Measurements from ENCODE around the gene AGAP1. TPM values are rescaled to one million over a fixed set of nuclear protein-coding genes. Genes with fewer than 3 reads are reported as not detected.
"Not testable (repeated sequence)": the region's sequence is repeated elsewhere in the genome, so short reads cannot be mapped to it uniquely, and the experiment has no call there.

AGAP1 gene
- total RNA-seq, 1 donor from 2014 or later: 13.5 TPM

DNA sequence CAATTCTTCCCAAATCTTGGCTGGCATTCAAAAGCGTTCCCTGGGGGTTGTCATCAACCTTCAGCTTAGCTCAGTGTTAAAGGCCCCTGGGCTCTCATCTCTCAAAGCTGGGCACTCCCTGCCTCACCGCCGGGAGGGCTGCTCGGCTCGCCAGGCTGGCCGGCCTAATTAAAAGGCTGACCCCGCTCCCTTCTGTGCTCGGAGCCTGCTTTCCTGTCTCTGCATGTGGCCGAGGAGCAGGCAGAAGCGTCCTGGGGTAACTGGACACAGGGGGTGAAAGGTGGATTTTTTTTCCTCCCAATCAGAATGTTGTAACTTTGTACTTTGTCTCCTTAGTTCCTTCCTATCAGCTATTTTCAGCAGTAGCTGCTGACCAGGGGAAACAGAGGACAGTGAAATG lies 443.2 kb downstream of the AGAP1 start:
- DNase-seq (ENCODE audit: low spot score): no peak

DNA sequence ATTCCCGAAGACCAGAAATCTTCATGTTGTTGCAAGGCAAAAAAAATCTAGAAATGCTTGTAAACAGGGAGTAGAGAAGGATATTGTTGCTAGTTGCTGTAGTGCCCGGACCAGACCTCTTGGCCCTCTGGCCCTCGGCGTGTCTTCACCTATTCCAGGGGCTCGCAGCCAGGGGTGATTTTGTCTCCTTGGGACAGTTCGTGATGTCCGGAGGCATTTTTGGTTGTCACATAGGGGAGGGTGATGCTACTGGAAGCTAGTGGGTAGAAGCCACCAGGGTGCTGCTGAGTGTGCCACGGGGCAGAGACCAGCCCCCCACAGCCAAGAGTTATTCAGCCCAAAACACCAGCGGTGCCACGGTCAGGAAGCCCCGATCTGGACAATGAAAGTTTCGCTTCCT lies 443.7 kb downstream of the AGAP1 start:
- no peak for DNase-seq (ENCODE audit: low spot score)

DNA sequence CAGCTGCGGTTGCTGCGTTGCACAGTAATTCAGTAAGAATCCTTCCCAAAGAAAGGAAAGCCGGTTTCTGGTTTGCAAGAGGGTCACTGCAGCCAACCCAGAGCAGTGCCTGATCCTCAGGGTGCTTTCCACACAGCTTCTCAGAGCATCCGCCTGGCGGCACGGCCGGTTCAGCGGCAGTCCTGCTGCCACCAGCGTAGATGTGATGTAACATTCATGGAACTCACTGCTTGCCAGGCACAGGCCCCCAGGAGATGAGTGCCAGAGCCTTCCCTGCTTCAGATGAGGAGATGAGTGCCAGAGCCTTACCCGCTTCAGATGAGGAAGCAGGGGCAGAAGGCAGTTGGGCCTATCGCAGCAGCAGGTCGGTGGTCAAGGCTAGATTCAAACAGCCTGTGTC lies 444.1 kb downstream of the AGAP1 start:
- no peak for DNase-seq (ENCODE audit: low spot score)

DNA sequence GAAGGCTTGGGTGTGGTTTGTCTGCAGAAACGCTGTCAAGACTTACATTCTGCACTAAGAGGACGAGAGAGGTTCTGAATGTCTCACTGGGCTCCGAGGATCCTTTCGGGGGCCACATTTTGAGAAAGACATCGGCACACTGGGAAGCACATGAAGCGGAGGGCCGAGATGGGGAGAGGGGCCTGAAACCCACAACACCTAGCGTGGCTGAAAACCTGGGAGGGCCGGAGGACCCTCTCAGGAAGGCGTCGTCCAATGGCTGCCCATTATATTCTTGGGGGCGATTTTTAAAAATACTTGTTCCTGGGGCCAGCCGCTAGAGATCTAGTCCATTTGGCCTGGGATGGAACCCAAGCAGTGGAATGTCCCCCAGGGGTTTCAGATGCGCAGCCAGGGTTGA lies 444.8 kb downstream of the AGAP1 start:
- no peak for DNase-seq (ENCODE audit: low spot score)

DNA sequence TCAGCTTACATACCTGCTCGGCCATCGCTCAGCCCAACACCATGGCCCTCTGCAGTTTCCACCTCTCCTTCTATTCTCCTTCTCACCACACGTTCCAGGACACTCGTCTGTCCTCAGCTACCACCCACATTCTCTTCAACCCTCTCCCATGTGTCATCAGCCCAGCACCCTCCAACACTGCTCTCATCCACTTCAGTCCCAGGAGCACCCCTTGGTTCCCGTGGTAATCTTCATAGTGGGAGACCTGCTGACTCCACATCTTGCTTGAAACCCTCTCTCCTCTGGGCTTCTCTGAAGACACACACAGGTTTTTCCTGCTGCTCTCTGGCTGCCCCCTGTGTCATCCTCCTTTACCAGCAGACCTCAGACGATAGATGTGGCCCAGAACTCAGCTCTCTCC lies 445.6 kb downstream of the AGAP1 start:
- no peak for DNase-seq (ENCODE audit: low spot score)

DNA sequence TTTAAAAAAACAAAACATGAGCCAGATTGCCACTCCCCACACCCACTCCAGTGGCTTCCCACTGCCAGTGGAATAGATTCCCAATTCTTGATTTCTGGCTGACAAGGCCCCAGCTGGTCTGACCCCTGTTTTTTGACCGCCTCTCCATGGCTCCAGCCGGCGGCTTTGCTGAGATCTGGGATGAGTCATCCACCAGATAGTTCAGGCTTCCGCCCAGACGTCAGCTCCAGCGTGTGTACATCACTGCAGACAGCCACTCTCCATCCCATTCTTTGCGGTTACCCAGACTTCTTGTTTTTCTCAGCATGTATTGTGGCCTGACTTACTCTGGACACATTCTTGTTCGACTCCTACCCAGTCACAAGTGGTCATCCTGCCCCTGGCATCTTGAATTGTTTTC lies 446.5 kb downstream of the AGAP1 start:
- peak; percentile 93 for DNase-seq (ENCODE audit: low spot score)

DNA sequence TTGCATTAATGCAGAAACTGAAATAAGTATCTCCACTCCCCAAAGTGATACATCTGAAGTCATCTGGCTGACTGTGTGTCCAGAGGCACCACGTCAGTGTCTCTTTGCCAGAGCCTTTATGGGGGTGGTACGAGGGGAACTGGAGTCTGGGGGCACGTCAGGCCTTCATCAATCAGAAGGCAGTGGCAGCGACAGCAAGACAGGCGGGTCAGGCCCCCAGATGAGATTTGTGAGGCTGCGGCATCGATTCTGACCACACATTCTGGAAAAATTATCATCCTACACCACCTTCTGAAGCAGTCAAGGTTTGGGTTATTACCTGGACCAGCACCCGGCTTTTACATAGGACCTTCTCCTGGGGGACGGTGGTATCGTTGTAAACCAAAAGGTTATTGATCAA lies 450.7 kb downstream of the AGAP1 start:
- no peak for DNase-seq (ENCODE audit: low spot score)

DNA sequence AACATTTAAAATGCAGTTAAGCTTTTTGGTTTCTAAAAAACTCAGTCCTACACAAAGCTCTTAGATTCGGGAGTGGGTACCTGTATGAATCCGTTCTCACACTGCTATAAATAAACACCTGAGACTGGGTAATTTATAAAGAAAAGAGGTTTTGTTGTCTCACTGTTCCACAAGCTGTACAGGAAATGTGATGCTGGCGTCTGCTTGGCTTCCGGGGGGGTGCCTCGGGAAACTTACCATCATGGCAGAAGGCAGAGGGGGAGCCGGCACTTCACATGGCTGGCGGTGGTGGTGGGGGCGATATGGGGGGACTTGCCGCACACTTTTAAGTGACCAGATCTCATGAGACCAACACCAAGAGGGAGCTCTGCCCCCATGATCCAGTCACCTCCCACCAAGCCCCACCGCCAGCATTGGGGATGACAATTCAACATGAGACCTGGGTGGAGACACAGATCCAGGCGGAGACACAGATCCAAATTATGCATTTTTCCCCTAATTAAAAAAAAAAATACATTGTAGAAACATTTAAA lies 451.8 kb downstream of the AGAP1 start:
- no peak for DNase-seq (ENCODE audit: low spot score)

DNA sequence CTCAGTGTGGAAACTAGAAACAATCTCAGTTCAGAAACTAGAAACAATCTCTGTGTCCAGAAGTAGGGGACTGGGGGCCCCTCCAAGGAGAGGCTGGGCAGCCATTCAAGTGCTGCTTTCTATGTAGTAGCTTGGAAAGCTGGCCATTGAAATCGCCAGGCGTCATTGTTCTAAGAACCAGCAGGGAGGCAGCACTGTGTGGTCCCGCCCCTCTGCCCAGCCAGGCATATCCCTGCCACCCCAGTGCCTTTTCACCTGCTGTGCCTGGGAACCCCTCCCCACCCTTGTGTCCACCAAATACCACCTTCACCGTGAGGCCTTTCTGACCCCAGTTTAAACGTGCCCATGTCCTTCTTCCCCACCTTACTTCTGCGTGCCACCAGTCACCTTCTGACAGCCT lies 452.7 kb downstream of the AGAP1 start:
- DNase-seq (ENCODE audit: low spot score): no peak

DNA sequence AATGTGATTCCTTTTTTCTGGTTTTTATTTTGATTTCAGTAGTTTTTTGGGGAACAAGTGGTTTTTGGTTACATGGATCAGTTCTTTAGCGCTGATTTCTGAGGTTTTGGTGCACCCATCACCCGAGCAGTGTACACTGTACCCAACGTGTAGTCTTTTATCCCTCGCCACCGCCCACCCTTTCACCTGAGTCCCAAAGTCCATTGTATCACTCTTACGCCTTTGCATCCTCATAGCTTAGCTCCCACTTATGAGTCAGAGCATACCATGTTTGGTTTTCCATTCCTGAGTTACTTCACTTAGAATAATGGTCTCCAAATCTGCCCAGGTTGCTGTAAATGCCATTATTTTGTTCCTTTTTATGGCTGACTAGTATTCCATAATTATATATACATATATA lies 453.2 kb downstream of the AGAP1 start:
- not testable (repeated sequence) for DNase-seq (ENCODE audit: low spot score)

DNA sequence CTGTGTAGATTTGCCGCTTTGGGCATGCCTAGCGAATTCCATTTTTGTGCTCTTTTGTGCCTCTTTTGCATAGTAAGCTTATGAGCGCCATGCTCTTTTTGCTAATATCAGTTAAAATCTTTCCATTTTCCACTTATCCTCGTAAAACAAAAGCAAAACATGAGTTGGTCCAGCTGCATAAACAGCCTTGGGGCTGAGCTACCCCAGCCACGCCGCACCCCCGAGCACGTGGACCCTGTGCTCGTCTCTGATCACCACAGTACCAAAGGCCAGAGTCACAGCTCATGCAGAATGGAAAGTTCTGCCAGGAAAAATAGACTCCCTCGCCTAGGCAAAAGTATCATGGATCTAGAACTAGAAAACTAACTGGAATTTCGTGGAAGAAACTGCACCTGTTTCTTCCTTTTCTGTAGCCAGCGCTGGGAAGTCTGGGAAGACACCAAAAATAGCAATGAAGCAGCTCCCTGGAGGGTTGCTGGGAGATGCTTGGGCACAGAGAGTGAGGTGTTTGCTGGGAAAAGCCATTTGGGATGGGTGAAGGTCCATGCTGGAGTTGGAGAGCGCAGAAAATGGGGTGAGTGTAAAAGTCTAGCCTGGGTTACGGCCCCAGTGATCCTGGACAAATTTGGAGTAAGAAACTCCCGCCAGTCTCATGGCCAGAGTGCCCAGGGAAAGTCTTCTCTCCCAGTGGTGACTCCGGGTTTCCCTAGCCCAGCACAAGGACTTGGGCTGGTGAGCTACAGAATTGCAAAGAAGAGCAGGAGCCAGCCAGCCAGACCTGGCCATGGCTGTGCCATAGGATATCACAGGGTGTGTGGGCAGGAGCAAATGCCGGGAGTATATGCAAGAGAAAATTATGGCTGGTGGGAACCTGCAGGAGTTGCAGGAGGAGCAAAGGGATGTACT lies 456.0 kb downstream of the AGAP1 start:
- no peak for DNase-seq (ENCODE audit: low spot score)

DNA sequence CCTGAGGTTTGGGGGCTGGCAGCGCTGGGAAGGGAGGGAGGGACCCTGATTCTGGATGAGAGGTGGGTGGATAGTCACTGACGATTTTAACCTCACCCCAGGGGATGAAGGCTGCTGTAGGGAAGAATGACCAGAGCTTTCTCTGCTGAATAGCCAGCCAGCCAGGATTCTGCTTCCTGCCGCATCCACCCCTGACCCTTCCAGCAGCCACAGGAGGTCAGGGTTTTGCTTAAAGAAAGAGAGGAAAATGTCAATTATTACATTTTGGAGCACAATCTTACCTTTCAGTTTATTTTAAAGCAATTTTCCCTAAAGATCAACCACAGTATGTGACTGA lies 456.6 kb downstream of the AGAP1 start:
- DNase-seq (ENCODE audit: low spot score): no peak

DNA sequence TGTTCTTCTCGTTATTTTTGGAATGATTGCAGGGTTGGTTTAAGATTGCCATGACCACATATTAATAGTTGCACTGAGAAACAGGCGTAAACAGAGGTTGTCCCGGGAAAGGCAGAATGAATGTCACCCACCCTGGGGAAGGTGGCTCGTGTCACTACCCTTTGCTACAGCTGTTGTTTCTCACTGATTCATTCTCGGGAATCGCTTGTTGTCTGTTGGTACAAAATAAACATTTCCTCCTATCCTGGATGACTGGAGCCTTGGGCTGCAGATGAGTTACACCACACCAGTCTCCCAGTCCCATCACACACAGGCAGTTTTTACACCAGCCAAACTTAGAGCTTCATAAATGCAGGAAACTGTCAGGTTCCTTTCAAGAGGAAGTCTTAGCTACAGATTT lies 457.6 kb downstream of the AGAP1 start:
- DNase-seq (ENCODE audit: low spot score): no peak

DNA sequence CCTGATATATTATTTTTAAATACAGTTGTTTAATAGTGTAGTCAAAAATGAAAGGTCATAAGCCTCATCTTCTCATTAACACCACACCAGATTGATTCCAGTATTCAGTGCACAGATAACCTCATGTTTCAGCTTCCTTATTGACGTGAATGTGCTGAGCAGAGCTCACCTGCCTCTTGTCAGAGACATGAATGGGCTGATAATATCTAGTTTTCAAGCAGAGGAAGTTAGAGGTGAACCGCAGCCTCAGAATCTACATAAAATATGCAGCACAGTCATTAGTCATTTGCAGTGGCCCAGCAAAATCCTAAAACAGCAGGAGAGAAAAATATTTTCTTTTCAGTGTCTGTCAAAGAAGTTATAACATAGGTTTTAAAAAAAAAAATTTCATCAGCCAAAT lies 458.1 kb downstream of the AGAP1 start:
- peak; percentile 19 for DNase-seq (ENCODE audit: low spot score)

DNA sequence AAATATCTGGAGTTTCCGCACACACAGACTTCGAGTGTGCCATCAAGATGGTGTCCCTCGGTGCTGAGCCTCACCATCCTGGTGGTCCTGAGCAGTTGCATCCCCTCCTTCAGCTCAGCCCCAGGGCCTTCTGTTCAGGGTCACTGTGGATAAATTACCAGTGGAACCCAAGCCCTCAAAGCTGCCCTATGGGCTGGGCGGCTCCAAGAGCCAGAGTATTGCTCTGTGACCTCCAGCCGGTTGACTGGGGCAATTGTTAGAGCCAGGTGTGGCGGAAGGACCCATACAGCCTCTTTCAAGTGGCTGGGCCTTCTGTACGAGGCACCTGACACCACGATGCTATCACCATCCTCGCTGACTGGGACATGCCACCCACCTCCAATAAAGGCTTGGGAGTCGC lies 458.9 kb downstream of the AGAP1 start:
- no peak for DNase-seq (ENCODE audit: low spot score)

DNA sequence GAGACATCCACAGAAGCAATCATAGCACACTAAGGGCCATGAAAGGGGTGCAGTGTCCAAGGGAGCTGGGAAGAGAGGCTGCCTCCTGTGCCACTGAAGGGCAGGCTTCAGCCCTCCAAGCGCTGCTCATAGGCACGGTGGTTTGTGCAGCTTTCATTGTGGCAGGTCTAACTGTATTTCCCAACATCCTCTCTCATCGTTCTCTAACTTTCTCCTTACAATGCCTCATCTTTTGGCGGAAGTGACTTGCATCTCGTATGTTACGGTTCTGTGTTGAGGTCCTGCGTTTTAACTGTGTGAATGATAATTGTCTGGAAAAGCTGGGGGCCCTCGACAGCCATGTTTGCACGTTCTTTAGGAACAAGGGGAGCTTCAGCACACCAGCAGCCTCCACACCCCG lies 460.4 kb downstream of the AGAP1 start:
- no peak for DNase-seq (ENCODE audit: low spot score)

DNA sequence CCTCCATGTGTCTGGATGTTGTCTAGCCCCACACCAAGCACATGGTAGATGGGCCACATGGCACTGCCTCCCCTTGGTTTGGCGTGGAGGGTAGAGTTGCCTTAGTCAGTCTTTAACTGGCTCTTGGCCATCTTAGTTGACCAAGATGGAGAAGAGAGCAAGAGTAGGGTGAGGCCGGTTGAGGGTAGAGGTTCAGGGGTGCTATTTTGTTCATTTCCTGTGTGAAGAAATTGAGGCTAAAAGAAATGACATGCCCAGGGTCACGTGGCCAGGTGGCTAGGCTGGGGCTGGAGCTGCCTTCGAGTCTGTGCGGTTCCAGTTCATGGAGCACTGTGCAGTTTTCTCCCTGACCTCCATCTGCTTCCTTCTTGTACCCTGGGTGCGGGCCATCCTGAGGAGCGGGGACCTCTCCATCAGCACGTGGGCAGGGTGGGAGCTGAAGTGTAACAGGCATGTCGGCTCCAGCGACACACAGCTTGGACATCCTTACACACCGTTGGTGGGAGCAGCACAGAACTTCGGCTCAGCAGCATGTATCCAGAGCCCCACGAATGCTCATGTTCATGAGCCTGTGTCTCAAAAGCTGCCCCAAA lies 461.1 kb downstream of the AGAP1 start:
- no peak for DNase-seq (ENCODE audit: low spot score)

DNA sequence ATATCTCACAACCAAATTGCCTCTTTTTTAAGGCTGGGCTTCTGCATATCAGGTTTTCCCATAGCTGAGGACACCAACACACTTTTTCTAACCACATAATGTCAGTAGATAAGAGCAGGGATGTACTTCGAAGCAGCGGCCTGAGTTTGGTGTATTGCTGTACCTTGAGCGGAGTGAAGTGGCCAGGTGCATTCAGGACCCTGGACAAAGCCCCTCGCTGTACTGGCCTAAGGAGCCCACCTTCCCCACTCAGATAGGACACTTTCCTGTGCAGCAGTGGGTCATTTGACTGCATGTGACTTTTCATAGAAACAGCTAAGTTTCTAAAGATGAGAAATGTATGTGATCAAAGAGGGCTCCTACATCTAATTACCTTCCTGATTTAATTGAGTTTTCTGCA lies 461.8 kb downstream of the AGAP1 start:
- no peak for DNase-seq (ENCODE audit: low spot score)

DNA sequence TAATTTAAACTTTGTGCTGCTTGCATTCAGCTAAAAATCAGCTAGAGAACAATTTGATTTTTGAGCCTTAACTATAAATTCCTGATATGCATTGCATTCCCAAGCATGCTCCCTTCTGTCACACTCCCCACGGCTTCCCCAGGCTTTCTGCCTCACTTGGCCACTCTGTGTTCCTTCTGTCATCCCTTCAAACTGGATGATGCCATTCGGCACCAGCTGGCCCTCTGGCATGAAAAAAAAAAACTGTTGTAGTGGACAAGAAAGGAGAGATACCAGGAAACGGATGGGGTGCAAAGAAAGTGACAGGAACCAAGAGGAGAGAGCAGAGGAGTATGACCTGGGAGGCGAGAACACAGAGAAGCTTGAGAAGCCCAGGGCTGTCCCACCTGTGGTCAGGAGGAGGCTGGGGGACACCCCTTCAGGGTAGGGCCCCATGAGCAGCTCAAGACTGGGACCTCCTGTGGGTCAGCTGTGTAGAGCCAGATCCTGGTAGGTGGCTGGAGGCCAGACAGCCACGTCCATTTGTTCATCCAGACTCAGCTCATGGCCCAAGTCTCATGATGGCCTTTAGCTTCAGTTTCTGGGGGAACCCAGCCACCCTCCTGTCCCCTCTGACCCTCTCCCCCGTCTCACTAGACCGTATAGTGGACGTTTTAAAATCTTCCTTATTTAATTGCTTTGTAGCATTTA lies 462.6 kb downstream of the AGAP1 start:
- no peak for DNase-seq (ENCODE audit: low spot score)

DNA sequence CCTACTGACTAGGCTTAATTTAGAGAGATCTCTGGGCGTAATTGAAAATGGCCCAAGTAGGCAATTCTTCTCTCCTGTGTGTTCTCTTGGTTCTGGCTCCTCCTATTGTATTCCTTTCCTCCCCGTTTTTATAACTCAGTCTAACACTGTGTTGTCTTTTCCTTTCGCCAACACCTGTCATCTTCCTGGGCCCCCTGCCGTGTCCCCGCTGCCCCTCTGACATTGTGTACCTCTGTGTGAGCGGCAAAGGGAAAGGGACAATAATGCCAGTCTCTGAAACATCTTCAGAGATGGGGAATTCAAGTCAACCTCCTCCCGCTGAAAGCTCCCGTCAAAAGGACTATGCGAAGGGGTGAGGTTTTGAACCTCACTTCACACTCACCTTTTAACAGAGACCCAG lies 463.4 kb downstream of the AGAP1 start:
- no peak for DNase-seq (ENCODE audit: low spot score)

DNA sequence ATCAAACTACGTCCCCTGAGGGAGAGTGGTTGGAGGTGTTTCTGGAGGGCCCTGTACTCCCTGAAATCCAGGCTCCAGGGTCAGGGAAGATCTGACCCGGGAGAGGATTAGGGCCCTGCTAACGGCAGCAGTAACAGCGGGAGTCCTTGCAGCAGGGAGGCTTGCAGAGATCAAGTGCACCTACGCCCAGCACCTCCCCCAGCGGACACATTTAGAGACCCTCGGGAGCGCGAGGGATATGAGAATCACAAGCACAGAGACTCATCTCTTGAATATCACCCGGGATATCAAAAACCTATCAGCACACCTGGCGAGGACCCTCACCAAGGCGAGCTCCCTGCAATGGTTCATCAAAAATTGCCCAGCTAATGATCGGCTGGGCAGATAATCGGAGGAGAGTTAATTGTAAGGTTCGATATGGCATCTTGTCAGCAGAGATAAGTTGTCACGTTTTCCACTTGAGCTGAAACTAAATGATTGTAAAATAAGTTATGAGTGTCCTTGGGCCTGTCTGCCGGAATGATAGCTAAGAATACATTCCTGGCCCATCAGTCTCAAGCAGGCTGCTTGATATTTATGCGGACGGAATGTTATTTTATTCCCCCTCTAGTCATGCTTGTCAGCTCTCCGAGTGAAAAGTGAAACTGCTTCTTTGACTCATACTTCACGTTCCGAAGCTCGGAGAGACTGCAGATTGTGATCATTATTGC lies 464.5 kb downstream of the AGAP1 start:
- no peak for DNase-seq (ENCODE audit: low spot score)

DNA sequence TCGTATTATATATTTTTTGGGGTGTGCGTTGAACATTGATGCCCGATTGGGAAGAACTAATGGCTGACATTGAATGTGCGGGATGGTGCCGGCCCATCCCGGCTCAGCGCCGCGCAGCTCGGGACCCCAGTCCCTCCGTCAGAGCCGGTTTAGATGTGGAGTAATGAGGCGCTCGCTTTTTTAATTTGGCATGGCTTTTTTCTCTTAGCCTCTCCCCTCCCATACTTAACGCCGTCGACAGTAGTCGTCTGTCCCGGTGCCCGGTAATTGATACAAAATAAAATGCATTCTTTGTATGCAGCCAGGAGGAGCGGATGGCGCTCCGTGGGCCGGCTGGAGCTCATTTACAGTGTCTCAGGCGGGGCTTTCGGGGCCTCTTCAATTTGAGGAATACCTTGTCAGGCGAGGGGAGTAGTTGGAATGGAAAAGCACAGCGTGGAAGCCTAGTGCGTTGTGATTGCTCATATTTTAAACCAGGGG lies 465.1 kb downstream of the AGAP1 start:
- no peak for DNase-seq (ENCODE audit: low spot score)

Measured in umbilical cord (tissue), 2 donors.